ENCODE results near the gene ASB9.

DNA sequence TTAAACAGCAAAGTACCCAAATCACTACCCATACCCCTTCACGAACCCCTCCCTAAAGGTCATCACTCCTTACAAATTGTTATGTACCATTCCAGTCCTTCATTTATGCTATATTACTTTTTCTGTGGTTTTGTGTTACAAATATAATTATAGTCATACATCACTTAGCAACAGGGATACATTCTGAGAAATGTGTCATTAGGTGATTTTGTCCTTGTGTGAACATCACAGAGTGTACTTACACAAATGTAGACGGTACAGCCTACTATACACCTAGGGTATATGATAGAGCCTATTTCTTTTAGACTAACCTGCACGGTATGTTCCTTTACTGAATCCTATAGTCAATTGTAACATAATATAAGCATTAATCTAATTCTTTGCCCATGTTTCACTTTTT lies 61.9 kb downstream of the ASB9 start:
- TF ChIP-seq, protein P1, sequence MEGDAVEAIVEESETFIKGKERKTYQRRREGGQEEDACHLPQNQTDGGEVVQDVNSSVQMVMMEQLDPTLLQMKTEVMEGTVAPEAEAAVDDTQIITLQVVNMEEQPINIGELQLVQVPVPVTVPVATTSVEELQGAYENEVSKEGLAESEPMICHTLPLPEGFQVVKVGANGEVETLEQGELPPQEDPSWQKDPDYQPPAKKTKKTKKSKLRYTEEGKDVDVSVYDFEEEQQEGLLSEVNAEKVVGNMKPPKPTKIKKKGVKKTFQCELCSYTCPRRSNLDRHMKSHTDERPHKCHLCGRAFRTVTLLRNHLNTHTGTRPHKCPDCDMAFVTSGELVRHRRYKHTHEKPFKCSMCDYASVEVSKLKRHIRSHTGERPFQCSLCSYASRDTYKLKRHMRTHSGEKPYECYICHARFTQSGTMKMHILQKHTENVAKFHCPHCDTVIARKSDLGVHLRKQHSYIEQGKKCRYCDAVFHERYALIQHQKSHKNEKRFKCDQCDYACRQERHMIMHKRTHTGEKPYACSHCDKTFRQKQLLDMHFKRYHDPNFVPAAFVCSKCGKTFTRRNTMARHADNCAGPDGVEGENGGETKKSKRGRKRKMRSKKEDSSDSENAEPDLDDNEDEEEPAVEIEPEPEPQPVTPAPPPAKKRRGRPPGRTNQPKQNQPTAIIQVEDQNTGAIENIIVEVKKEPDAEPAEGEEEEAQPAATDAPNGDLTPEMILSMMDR (IDR thresholded peaks at IDR 0.05), result no peak
- TF ChIP-seq, protein P2, sequence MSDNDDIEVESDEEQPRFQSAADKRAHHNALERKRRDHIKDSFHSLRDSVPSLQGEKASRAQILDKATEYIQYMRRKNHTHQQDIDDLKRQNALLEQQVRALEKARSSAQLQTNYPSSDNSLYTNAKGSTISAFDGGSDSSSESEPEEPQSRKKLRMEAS (CRISPR knock-in tag; IDR thresholded peaks at IDR 0.05), result no peak
- TF ChIP-seq, protein P3, sequence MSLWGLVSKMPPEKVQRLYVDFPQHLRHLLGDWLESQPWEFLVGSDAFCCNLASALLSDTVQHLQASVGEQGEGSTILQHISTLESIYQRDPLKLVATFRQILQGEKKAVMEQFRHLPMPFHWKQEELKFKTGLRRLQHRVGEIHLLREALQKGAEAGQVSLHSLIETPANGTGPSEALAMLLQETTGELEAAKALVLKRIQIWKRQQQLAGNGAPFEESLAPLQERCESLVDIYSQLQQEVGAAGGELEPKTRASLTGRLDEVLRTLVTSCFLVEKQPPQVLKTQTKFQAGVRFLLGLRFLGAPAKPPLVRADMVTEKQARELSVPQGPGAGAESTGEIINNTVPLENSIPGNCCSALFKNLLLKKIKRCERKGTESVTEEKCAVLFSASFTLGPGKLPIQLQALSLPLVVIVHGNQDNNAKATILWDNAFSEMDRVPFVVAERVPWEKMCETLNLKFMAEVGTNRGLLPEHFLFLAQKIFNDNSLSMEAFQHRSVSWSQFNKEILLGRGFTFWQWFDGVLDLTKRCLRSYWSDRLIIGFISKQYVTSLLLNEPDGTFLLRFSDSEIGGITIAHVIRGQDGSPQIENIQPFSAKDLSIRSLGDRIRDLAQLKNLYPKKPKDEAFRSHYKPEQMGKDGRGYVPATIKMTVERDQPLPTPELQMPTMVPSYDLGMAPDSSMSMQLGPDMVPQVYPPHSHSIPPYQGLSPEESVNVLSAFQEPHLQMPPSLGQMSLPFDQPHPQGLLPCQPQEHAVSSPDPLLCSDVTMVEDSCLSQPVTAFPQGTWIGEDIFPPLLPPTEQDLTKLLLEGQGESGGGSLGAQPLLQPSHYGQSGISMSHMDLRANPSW (CRISPR knock-in tag; conservative IDR thresholded peaks at IDR 0.05; ENCODE audit: low read depth), result no peak
- TF ChIP-seq, protein P4, sequence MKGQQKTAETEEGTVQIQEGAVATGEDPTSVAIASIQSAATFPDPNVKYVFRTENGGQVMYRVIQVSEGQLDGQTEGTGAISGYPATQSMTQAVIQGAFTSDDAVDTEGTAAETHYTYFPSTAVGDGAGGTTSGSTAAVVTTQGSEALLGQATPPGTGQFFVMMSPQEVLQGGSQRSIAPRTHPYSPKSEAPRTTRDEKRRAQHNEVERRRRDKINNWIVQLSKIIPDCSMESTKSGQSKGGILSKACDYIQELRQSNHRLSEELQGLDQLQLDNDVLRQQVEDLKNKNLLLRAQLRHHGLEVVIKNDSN (CRISPR knock-in tag; IDR thresholded peaks at IDR 0.05), result no peak
- TF ChIP-seq MYBL2 (CRISPR knock-in tag; IDR thresholded peaks at IDR 0.05), result no peak
- TF ChIP-seq, protein P5, sequence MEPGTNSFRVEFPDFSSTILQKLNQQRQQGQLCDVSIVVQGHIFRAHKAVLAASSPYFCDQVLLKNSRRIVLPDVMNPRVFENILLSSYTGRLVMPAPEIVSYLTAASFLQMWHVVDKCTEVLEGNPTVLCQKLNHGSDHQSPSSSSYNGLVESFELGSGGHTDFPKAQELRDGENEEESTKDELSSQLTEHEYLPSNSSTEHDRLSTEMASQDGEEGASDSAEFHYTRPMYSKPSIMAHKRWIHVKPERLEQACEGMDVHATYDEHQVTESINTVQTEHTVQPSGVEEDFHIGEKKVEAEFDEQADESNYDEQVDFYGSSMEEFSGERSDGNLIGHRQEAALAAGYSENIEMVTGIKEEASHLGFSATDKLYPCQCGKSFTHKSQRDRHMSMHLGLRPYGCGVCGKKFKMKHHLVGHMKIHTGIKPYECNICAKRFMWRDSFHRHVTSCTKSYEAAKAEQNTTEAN (CRISPR knock-in tag; IDR thresholded peaks at IDR 0.05), result no peak
- TF ChIP-seq, protein P6, sequence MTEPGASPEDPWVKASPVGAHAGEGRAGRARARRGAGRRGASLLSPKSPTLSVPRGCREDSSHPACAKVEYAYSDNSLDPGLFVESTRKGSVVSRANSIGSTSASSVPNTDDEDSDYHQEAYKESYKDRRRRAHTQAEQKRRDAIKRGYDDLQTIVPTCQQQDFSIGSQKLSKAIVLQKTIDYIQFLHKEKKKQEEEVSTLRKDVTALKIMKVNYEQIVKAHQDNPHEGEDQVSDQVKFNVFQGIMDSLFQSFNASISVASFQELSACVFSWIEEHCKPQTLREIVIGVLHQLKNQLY (CRISPR knock-in tag; IDR thresholded peaks at IDR 0.05), result no peak
- TF ChIP-seq, protein P7, sequence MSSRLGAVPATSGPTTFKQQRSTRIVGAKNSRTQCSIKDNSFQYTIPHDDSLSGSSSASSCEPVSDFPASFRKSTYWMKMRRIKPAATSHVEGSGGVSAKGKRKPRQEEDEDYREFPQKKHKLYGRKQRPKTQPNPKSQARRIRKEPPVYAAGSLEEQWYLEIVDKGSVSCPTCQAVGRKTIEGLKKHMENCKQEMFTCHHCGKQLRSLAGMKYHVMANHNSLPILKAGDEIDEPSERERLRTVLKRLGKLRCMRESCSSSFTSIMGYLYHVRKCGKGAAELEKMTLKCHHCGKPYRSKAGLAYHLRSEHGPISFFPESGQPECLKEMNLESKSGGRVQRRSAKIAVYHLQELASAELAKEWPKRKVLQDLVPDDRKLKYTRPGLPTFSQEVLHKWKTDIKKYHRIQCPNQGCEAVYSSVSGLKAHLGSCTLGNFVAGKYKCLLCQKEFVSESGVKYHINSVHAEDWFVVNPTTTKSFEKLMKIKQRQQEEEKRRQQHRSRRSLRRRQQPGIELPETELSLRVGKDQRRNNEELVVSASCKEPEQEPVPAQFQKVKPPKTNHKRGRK (CRISPR knock-in tag; IDR thresholded peaks at IDR 0.05; ENCODE audit: borderline replicate concordance), result no peak
- no peak for TF ChIP-seq CBFB (CRISPR knock-in tag; IDR thresholded peaks at IDR 0.05; ENCODE audit: low read depth)
- TF ChIP-seq, protein P8, sequence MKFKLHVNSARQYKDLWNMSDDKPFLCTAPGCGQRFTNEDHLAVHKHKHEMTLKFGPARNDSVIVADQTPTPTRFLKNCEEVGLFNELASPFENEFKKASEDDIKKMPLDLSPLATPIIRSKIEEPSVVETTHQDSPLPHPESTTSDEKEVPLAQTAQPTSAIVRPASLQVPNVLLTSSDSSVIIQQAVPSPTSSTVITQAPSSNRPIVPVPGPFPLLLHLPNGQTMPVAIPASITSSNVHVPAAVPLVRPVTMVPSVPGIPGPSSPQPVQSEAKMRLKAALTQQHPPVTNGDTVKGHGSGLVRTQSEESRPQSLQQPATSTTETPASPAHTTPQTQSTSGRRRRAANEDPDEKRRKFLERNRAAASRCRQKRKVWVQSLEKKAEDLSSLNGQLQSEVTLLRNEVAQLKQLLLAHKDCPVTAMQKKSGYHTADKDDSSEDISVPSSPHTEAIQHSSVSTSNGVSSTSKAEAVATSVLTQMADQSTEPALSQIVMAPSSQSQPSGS (CRISPR knock-in tag; IDR thresholded peaks at IDR 0.05; ENCODE audit: borderline replicate concordance, low read depth), result no peak
- TF ChIP-seq NR3C1 (CRISPR knock-in tag; conservative IDR thresholded peaks at IDR 0.05; ENCODE audit: low read depth), result no peak
- TF ChIP-seq ZNF263 (CRISPR knock-in tag; IDR thresholded peaks at IDR 0.05; ENCODE audit: low read depth), result no peak
- no peak for TF ChIP-seq NR2C2 (CRISPR knock-in tag; IDR thresholded peaks at IDR 0.05)
